ENCODE data around the gene DDX27. TPM values are rescaled to one million over a fixed set of nuclear protein-coding genes. Genes with fewer than 3 reads are reported as not detected.

Gene DDX27
- total and polyA plus RNA-seq, 2 of the 8 experiments (the other 6 are each of a cell fraction or from before 2014, with no cell fraction given) = 42.7 to 51.0 TPM

- H4K8ac ChIP-seq (ENCODE audit: extremely low read depth, insufficient read depth, low read length) = no peak overlapping the region
- no peak overlapping the region for H4K91ac ChIP-seq (replicated peaks; ENCODE audit: insufficient read length, low read length)
- WGBS, 2 experiments (ENCODE audit: extremely low coverage in 1 of 2, insufficient coverage in 1 of 2, insufficient read length in 1 of 2, insufficient replicate concordance in 2 of 2, low coverage in 1 of 2, low lambda C conversion rate in 2 of 2, missing lambda C conversion rate in 1 of 2) = 12% methylated on average over 13 of the region's 13 CpGs; no CpG with 5 or more reads in 1 of the 2 experiments
- peak overlapping the region; percentile 89 to 98 (median 96) for H3K9ac ChIP-seq (replicated peaks in 1 of 4; ENCODE audit: extremely low read depth in 1 of 4, low read depth in 3 of 4, low read length in 3 of 4)
- no peak overlapping the region for H3K4ac ChIP-seq (replicated peaks; ENCODE audit: insufficient read length, low read depth, low read length)
- ChIA-PET POLR2A (ENCODE audit: partially characterized antibody) (interaction anchor here (0.7 to 18.5 kb wide), 22 partner anchors 8 to 294 kb away, joined by 3 to 1132 read pairs (median 4); partner anchors contain the start of gene KCNB1), CTCF (ENCODE audit: partially characterized antibody) (interaction anchor here (2.8 to 4.7 kb wide), 3 partner anchors 10 to 39 kb away, joined by 9 to 53 read pairs (median 13); no protein-coding TSS in a partner anchor)
- H2AK5ac ChIP-seq (ENCODE audit: low read depth, low read length) = no peak overlapping the region
- peaks cover 39% of the 10 kb centered on the region for H3K23me2 ChIP-seq (ENCODE audit: low read depth, low read length)
- peaks cover 65 to 76% (median 72%) of the 10 kb centered on the region in 4 experiments for H3K36me3 ChIP-seq (ENCODE audit: control insufficient read depth in 2 of 4, insufficient read depth in 4 of 4, low read length in 3 of 4)
- H3K27ac ChIP-seq (ENCODE audit: low read depth, low read length) = peak overlapping the region; percentile 39
- no peak overlapping the region for H3K23ac ChIP-seq (ENCODE audit: insufficient read length)
- peaks cover 0 to 1% (median 0%) of the 10 kb centered on the region in 4 experiments; a peak in 1 of 7 replicates for H3K27me3 ChIP-seq (replicated peaks in 1 of 4; ENCODE audit: control insufficient read depth in 3 of 4, extremely low read depth in 1 of 4, insufficient read depth in 3 of 4, low read length in 3 of 4)
- H3K56ac ChIP-seq (replicated peaks; ENCODE audit: insufficient read length, low read depth, low read length) = no peak overlapping the region
- FAIRE-seq (no peak), DNase-seq (ENCODE audit: low read depth in 1 of 2, low spot score in 2 of 2) (no peak)
- H4K20me1 ChIP-seq (replicated peaks in 1 of 2; ENCODE audit: control insufficient read depth in 1 of 2, insufficient read depth in 2 of 2, low read length in 2 of 2) = peaks cover 52 to 55% of the 10 kb centered on the region in 2 experiments
- H2BK15ac ChIP-seq (ENCODE audit: low read length) = no peak overlapping the region
- peaks cover 51 to 92% of the 10 kb centered on the region in 2 experiments for H3K79me2 ChIP-seq (ENCODE audit: control insufficient read depth in 1 of 2, insufficient read depth in 2 of 2, low read length in 2 of 2)
- H3K4me2 ChIP-seq (ENCODE audit: insufficient read depth in 1 of 2, low read depth in 2 of 2, low read length in 2 of 2) = peak overlapping the region; percentile 97
- H3K18ac ChIP-seq (ENCODE audit: extremely low read depth, low read length) = no peak overlapping the region
- H3K79me1 ChIP-seq (ENCODE audit: low read depth, low read length) = peaks cover 3% of the 10 kb centered on the region
- peaks cover 2 to 10% (median 7%) of the 10 kb centered on the region in 4 experiments; a peak in 6 of 7 replicates for H3K4me1 ChIP-seq (replicated peaks in 1 of 4; ENCODE audit: control insufficient read depth in 3 of 4, insufficient read depth in 4 of 4, low read length in 3 of 4)
- no peak overlapping the region for H2BK120ac ChIP-seq (replicated peaks; ENCODE audit: low read depth, low read length)
- H2AFZ ChIP-seq (ENCODE audit: low read length) = no peak overlapping the region
- no peak overlapping the region for H4K5ac ChIP-seq (ENCODE audit: insufficient read length, low read depth, low read length)
- H3K14ac ChIP-seq (ENCODE audit: insufficient read length) = no peak overlapping the region
- no peak overlapping the region for H2BK20ac ChIP-seq (ENCODE audit: low read length)
- H2BK5ac ChIP-seq (ENCODE audit: low read depth, low read length) = no peak overlapping the region
- peak overlapping the region; percentile 73 to 97 (median 92) for H3K4me3 ChIP-seq (ENCODE audit: extremely low read depth in 1 of 4, insufficient read depth in 2 of 4, low read depth in 3 of 4, low read length in 4 of 4)
- H2BK12ac ChIP-seq (ENCODE audit: low read depth, low read length) = no peak overlapping the region
- no peaks in the 10 kb centered on the region for H3K9me3 ChIP-seq (ENCODE audit: insufficient read depth in 2 of 2, low read depth in 1 of 2, low read length in 1 of 2)
- TF ChIP-seq TCF12 (IDR thresholded peaks at IDR 0.05; ENCODE audit: low read depth, low read length) = no peak
- TF ChIP-seq POLR2A (IDR thresholded peaks at IDR 0.05; ENCODE audit: control extremely low read depth in 1 of 2, low read depth in 2 of 2, low read length in 2 of 2) = peak; percentile 30 to 83
These were observed 62.1 kb downstream of the DDX27 start for GRCh38 chr20:49281059-49281912.

All from H1 (cell line).